Astrocyte of the cerebellum (primary cell): Measurements from ENCODE around the gene TREH.
"Not testable (repeated sequence)": the region's sequence is repeated elsewhere in the genome, so short reads cannot be mapped to it uniquely, and the experiment has no call there.

ENCODE experiments used
- DNase-seq: peaks from one replicate; pipeline ENCODE4 v3.0.0-alpha.2; 2011; ENCODE audit warnings: low read depth
- H3K4me3 ChIP-seq: 2 replicates; pipeline ENCODE4 v1.5.1; 2011; ENCODE audit warnings: mild to moderate bottlenecking, low read depth, low read length, moderate library complexity
- in situ Hi-C: cut with HindIII; loops from 2 replicates; pipeline ENCODE4 v1.10.0; 2017; ENCODE audit warnings: low sequenced_read_pairs
- TF ChIP-seq, protein P1 (sequence below): IDR thresholded peaks from 2 replicates; pipeline ENCODE4 v1.5.1; 2012; ENCODE audit warnings: low read length, low read depth, moderate library complexity, mild to moderate bottlenecking; ENCODE audit errors: missing control alignments

TREH gene

DNA sequence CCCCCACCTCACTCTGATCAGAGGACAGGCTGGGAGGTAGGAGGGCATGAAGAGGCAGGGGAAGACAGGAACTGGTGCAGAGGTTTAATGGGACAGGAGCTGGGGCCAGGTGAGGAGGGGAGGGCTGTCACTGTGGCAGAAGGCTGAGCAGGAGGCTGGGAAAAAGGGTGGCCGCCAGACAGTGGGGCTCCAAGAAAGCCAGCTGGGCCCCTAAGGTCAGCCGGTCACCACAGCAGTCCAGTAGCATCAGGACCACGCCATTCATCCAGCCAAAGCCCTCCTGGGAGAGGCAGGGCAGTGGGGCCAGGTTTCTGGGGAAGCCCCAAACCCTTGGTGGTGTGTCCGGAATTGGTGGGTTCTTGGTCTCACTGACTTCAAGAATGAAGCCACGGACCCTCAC lies 8.5 kb upstream of the TREH start:
- TF ChIP-seq, protein P1, sequence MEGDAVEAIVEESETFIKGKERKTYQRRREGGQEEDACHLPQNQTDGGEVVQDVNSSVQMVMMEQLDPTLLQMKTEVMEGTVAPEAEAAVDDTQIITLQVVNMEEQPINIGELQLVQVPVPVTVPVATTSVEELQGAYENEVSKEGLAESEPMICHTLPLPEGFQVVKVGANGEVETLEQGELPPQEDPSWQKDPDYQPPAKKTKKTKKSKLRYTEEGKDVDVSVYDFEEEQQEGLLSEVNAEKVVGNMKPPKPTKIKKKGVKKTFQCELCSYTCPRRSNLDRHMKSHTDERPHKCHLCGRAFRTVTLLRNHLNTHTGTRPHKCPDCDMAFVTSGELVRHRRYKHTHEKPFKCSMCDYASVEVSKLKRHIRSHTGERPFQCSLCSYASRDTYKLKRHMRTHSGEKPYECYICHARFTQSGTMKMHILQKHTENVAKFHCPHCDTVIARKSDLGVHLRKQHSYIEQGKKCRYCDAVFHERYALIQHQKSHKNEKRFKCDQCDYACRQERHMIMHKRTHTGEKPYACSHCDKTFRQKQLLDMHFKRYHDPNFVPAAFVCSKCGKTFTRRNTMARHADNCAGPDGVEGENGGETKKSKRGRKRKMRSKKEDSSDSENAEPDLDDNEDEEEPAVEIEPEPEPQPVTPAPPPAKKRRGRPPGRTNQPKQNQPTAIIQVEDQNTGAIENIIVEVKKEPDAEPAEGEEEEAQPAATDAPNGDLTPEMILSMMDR, result no peak
- no peak overlapping the region for H3K4me3 ChIP-seq
- no peak for DNase-seq
- in situ Hi-C loops, result no loop called here

DNA sequence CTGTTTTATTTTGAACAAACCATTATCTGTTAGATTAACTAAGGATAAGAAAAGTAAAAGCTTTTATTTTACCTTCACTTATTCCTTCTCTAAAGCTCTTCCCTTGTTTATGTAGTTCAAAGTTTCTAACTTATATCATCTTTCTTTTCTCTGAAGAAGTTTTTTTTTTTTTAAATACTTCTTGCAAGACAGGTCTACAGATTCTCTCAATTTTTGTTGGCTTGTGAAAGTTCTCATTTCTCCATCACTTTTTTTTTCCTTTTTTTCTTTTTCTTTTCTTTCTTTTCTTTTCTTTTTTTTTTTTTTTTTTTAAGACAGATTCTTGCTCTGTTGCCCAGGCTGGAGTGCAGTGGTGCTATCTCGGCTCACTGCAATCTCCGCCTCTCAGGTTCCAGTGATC lies 4.7 kb upstream of the TREH start:
- no peak overlapping the region for H3K4me3 ChIP-seq
- in situ Hi-C loops, result no loop called here
- TF ChIP-seq, protein P1, result no peak
- no peak for DNase-seq

DNA sequence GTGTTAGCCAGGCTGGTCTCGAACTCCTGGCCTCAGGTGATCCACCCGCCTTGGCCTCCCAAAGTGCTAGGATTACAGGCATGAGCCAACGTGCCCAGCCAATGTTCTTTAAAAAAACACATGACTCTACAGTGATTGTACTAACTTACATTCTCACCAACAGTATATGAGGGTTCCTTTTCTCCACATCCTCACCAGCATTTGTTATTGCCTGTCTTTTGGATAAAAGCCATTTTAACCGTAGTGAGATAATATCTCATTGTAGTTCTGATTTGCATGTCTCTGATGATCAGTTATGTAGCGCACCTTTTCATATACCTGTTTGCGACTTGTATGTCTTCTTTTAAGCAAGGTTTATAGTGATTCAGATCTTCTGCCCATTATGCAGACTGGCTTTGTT lies 3.5 kb upstream of the TREH start:
- DNase-seq, H3K4me3 ChIP-seq, in situ Hi-C loops: not testable (repeated sequence)

DNA sequence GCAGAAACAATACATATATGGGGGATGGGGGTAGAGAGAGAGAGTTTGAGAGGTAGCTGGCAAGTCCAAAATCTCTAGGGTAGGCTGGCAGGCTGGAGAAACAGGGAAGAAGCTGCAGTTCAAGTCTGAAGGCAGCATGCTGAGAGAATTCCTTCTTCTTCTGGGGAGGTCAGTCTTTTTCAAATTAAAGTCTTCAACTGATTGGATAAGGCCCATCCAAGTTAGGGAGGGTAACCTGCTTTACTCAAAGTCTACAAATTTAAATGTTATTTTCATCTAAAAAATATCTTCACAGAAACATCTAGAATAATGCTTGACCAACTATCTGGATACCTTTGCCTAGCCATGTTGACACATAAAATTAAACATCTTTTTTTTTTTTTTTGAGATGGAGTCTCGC lies 2.9 kb upstream of the TREH start:
- DNase-seq, result no peak
- TF ChIP-seq, protein P1, result no peak
- in situ Hi-C loops, result no loop called here
- no peak overlapping the region for H3K4me3 ChIP-seq

DNA sequence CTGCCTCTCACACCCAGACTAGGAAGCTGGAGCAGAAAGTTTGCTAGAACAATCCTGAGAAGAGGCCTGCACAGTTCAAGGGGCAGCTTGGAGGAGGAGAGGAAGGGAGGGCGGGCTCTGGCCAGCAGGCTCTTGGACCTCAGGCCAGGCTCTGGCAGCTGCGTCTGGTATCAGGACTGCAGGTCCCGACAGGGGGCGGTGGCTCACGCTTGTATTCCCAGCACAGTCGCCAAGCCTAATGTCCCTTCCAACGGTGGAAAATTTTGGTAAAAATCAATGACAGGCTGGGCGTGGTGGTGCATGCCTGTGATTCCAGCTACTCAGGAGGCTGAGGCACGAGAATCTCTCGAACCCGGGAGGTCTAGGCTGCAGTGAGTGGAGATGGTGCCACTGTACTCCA lies 542 bp downstream of the TREH start:
- H3K4me3 ChIP-seq, in situ Hi-C loops, DNase-seq: not testable (repeated sequence)
- TF ChIP-seq, protein P1, result peak; percentile 23

DNA sequence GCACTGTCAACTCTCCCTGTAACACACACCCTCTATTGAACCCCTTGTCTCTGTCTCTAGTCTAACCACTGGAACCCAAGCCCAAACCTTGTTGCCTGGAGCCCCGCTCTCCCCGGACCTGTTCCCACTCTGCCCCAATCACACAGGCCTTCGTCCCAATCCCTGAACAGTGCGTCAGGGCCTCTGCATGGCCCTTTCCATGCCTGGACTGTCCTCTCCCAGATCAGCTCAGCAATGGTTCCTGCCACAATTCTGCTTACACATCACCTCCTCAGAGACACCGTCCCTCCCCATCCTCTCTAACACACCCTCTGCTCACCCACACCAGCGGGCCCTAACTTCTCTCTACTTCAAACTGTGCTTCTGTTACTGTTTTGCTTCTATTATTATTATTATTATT lies 1.5 kb downstream of the TREH start:
- DNase-seq, result no peak
- in situ Hi-C loops, result no loop called here
- TF ChIP-seq, protein P1, result no peak
- H3K4me3 ChIP-seq, result no peak overlapping the region

DNA sequence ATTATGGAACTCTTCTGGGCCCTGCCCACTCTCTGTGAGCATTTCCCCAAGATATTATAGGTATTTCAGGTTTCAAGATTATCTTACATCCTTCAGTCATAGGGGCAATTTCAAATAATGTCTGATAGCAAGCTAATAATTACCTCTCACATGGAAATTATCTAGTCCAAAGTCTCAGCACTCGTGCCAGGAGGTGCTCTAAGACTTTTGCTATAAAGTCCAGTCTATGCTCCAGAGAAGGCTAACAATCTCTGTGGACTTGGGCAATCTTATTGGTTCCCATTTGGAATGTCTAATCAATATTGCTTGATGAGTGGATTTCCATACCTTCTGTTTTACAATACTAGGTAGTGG lies 5.4 kb downstream of the TREH start:
- H3K4me3 ChIP-seq, result no peak overlapping the region
- DNase-seq, result no peak
- TF ChIP-seq, protein P1, result no peak
- in situ Hi-C loops, result no loop called here
